ENCODE measurements around the gene PDGFC. TPM values are rescaled to one million over a fixed set of nuclear protein-coding genes. Genes with fewer than 3 reads are reported as not detected.

The PDGFC gene
- total RNA-seq, 1 experiment from 2014 or later: 14.5 TPM

DNA sequence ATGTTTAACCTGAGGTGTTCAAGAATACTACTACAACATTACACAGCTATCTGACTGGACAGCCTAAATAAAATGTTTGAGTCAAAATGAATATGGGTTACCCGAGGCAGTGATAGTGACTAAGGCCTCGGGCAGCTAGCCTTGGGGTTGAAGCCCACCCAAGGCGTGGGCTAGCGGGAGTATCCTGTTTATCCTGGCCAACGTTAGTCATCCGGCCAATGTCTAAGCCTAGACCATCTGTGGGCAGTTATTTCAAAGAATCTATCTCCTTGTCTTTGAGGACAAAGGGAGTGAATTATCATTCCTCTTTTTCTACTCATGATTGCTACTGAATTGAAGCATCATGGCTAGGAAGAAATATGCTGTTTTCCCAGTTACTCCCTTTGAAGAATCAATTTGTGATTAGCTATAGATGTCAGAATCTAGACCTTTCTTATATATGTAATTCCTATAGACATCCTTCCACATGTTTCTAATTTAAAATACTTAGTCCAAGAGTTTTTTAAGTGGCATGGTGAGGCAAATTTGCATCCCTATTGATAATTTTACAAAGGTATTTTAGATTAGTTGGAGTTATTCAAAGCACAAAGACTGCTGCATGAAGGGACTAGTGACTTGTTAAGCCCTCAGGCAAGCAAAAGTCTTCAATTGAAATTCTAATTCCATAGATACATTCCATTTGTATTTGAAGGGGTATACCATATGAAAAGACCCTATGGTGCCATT is 6.0 kb upstream of the PDGFC start:
- no peak overlapping the region for H3K4me3 ChIP-seq (ENCODE audit: low read depth in 2 of 2, low read length in 2 of 2)
- peaks cover under 1% of the 10 kb centered on the region; the same call in 1 of the 2 replicates for H3K4me1 ChIP-seq (ENCODE audit: control insufficient read depth, insufficient read depth, low read length)
- intact Hi-C loops (cut with micrococcal nuclease; ENCODE audit: unreplicated experiment) (no loop called here), in situ Hi-C loops (cut with HindIII; ENCODE audit: low pct_unique_long_range_greater_than_20kb, low sequenced_read_pairs) (no loop called here)
- POLR2A ChIA-PET: interaction anchor here (0.6 kb wide), 1 partner anchor 1237 kb away, joined by 3 read pairs; no protein-coding TSS in a partner anchor
- no TSS peak for BruUV-seq (replicated peaks)
- H3K36me3 ChIP-seq (ENCODE audit: control insufficient read depth, insufficient read depth, low read length): no peaks in the 10 kb centered on the region
- H3K27me3 ChIP-seq (ENCODE audit: control insufficient read depth, insufficient read depth, low read length): no peaks in the 10 kb centered on the region
- H3K27ac ChIP-seq (ENCODE audit: low read length): no peak overlapping the region
- CTCF ChIA-PET: no interaction called here
- TF ChIP-seq TCF7L2 (IDR thresholded peaks at IDR 0.05; ENCODE audit: low read depth, low read length): no peak
- TF ChIP-seq, protein P1, sequence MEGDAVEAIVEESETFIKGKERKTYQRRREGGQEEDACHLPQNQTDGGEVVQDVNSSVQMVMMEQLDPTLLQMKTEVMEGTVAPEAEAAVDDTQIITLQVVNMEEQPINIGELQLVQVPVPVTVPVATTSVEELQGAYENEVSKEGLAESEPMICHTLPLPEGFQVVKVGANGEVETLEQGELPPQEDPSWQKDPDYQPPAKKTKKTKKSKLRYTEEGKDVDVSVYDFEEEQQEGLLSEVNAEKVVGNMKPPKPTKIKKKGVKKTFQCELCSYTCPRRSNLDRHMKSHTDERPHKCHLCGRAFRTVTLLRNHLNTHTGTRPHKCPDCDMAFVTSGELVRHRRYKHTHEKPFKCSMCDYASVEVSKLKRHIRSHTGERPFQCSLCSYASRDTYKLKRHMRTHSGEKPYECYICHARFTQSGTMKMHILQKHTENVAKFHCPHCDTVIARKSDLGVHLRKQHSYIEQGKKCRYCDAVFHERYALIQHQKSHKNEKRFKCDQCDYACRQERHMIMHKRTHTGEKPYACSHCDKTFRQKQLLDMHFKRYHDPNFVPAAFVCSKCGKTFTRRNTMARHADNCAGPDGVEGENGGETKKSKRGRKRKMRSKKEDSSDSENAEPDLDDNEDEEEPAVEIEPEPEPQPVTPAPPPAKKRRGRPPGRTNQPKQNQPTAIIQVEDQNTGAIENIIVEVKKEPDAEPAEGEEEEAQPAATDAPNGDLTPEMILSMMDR (IDR thresholded peaks at IDR 0.05): no peak
- TF ChIP-seq, protein P2, sequence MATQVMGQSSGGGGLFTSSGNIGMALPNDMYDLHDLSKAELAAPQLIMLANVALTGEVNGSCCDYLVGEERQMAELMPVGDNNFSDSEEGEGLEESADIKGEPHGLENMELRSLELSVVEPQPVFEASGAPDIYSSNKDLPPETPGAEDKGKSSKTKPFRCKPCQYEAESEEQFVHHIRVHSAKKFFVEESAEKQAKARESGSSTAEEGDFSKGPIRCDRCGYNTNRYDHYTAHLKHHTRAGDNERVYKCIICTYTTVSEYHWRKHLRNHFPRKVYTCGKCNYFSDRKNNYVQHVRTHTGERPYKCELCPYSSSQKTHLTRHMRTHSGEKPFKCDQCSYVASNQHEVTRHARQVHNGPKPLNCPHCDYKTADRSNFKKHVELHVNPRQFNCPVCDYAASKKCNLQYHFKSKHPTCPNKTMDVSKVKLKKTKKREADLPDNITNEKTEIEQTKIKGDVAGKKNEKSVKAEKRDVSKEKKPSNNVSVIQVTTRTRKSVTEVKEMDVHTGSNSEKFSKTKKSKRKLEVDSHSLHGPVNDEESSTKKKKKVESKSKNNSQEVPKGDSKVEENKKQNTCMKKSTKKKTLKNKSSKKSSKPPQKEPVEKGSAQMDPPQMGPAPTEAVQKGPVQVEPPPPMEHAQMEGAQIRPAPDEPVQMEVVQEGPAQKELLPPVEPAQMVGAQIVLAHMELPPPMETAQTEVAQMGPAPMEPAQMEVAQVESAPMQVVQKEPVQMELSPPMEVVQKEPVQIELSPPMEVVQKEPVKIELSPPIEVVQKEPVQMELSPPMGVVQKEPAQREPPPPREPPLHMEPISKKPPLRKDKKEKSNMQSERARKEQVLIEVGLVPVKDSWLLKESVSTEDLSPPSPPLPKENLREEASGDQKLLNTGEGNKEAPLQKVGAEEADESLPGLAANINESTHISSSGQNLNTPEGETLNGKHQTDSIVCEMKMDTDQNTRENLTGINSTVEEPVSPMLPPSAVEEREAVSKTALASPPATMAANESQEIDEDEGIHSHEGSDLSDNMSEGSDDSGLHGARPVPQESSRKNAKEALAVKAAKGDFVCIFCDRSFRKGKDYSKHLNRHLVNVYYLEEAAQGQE (IDR thresholded peaks at IDR 0.05; ENCODE audit: insufficient read depth in 1 of 2, low read depth in 2 of 2, low read length in 1 of 2): no peak
- TF ChIP-seq POLR2AphosphoS5 (IDR thresholded peaks at IDR 0.05; ENCODE audit: low read depth, low read length): no peak
- no peak for TF ChIP-seq SIN3A (IDR thresholded peaks at IDR 0.05; ENCODE audit: borderline replicate concordance, insufficient read depth, low read depth, low read length)
- no peaks in the 10 kb centered on the region for H3K9me3 ChIP-seq (ENCODE audit: control insufficient read depth, insufficient read depth, low read depth, low read length)
- ATAC-seq (no peak), DNase-seq (ENCODE audit: low read depth, low spot score) (no peak)

DNA sequence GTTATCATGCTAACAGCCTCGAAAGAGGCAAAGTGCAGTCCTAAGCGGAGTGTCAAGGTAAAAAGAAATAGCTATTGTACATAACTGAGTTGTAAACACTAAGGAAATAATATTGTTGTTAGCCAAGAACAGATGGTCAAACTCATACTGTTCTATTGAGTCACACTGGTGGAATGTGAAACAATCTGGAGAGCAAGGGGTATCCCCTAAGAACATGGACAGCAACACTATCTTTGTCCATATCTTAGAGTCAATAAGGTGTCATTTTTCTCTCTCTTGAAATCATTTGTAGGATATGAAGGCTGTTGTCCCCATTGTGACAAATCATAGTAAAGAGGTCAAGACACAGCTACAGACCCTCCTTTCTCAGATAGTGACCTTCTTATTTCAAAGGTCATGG is 4.5 kb upstream of the PDGFC start:
- Histone ChIP-seq H3K27ac (ENCODE audit: low read length) (no peak overlapping the region), H3K27me3 (ENCODE audit: control insufficient read depth, insufficient read depth, low read length) (no peaks in the 10 kb centered on the region), H3K4me1 (ENCODE audit: control insufficient read depth, insufficient read depth, low read length) (peaks cover 6% of the 10 kb centered on the region; the same call in 1 of the 2 replicates), H3K9me3 (ENCODE audit: control insufficient read depth, insufficient read depth, low read depth, low read length) (no peaks in the 10 kb centered on the region), H3K36me3 (ENCODE audit: control insufficient read depth, insufficient read depth, low read length) (no peaks in the 10 kb centered on the region), H3K4me3 (ENCODE audit: low read depth in 2 of 2, low read length in 2 of 2) (no peak overlapping the region)
- ATAC-seq (no peak), DNase-seq (ENCODE audit: low read depth, low spot score) (no peak)
- no TSS peak for BruUV-seq (replicated peaks)
- ChIA-PET CTCF (no interaction called here), POLR2A (no interaction called here)
- no peak for TF ChIP-seq POLR2AphosphoS5 (IDR thresholded peaks at IDR 0.05; ENCODE audit: low read depth, low read length)
- TF ChIP-seq, protein P2 (IDR thresholded peaks at IDR 0.05; ENCODE audit: insufficient read depth in 1 of 2, low read depth in 2 of 2, low read length in 1 of 2): no peak
- no peak for TF ChIP-seq TCF7L2 (IDR thresholded peaks at IDR 0.05; ENCODE audit: low read depth, low read length)
- TF ChIP-seq, protein P1 (IDR thresholded peaks at IDR 0.05): no peak
- no peak for TF ChIP-seq SIN3A (IDR thresholded peaks at IDR 0.05; ENCODE audit: borderline replicate concordance, insufficient read depth, low read depth, low read length)
- in situ Hi-C loops (cut with HindIII; ENCODE audit: low pct_unique_long_range_greater_than_20kb, low sequenced_read_pairs) (no loop called here), intact Hi-C loops (cut with micrococcal nuclease; ENCODE audit: unreplicated experiment) (no loop called here)

All from Panc1 (cell line).